Measurements from ENCODE around the gene EMILIN3.

Gene EMILIN3

DNA sequence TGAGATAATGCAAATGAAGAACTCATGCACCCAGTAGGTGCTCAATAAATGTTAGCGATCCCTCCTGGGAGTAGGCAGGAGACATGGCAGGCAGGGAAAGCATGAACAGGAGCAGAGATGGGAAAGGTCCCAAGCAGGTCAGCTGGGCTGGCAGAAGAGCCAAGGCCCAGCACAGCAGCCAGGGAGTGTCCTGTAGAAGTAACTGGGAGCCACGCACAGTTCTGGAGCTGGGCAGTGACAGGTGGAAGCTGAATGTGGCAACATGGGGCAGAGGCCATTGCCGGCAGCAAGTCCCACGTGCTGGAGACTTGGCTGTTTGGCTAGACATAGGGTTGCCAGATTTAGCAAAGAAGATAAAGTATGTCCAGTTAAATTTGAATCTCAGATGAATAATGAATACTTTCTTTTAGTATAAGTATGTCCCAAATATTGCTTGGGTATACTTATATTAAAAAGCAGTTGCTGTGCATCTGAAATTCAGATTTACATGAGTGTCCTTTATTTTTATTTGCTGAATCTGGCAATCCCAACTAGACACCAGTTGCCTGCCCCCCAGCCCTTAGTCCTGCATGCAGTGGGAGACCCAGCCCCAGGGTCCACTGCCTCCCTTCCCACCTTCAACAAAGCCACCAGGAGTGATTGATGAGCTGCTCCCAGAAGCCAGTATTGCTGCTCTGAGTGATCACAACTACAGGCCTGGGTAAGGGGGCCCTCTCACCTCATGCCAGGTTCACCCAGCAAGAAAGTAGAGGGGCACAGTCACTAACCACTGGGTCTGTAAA, 29.7 kb downstream of the EMILIN3 start:
- Histone ChIP-seq H3K4me2 (ENCODE audit: low read length) (no peak overlapping the region), H3K27me3 (ENCODE audit: control insufficient read depth, insufficient read depth, low read length) (no peaks in the 10 kb centered on the region), H3K4me3 (ENCODE audit: low read length) (no peak overlapping the region), H3K4me1 (ENCODE audit: control insufficient read depth, insufficient read depth, low read length) (peaks cover 25% of the 10 kb centered on the region), H3K36me3 (ENCODE audit: insufficient read depth, low read length) (no peaks in the 10 kb centered on the region), H3K9ac (ENCODE audit: low read depth, low read length) (no peak overlapping the region), H3K9me3 (replicated peaks; ENCODE audit: low read length) (no peaks in the 10 kb centered on the region)

DNA sequence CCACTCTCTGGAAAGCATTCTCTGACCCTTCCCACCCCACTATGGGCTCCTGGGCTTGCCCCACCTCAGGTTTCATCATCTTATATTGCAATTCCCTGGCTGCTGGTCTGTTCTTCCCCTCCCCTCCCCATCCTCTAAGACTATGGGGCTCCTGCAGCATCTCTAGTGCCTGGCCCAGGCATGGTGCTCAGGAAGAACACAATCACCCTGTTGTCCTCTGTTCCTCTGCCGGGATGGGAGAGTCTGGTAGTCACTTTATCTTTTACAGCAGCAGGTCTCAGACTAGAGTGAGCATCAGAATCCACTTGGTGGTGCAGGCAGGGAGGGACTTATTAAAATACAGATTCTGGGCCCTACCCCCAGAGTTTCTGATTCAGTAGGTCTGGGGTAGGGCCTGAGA, 31.0 kb downstream of the EMILIN3 start:
- no peaks in the 10 kb centered on the region for H3K36me3 ChIP-seq (ENCODE audit: insufficient read depth, low read length)
- H3K4me2 ChIP-seq (ENCODE audit: low read length), result no peak overlapping the region
- peaks cover 16% of the 10 kb centered on the region for H3K4me1 ChIP-seq (ENCODE audit: control insufficient read depth, insufficient read depth, low read length)
- H3K4me3 ChIP-seq (ENCODE audit: low read length), result no peak overlapping the region
- no peak overlapping the region for H3K9ac ChIP-seq (ENCODE audit: low read depth, low read length)
- no peaks in the 10 kb centered on the region for H3K27me3 ChIP-seq (ENCODE audit: control insufficient read depth, insufficient read depth, low read length)
- H3K9me3 ChIP-seq (replicated peaks; ENCODE audit: low read length), result no peaks in the 10 kb centered on the region

DNA sequence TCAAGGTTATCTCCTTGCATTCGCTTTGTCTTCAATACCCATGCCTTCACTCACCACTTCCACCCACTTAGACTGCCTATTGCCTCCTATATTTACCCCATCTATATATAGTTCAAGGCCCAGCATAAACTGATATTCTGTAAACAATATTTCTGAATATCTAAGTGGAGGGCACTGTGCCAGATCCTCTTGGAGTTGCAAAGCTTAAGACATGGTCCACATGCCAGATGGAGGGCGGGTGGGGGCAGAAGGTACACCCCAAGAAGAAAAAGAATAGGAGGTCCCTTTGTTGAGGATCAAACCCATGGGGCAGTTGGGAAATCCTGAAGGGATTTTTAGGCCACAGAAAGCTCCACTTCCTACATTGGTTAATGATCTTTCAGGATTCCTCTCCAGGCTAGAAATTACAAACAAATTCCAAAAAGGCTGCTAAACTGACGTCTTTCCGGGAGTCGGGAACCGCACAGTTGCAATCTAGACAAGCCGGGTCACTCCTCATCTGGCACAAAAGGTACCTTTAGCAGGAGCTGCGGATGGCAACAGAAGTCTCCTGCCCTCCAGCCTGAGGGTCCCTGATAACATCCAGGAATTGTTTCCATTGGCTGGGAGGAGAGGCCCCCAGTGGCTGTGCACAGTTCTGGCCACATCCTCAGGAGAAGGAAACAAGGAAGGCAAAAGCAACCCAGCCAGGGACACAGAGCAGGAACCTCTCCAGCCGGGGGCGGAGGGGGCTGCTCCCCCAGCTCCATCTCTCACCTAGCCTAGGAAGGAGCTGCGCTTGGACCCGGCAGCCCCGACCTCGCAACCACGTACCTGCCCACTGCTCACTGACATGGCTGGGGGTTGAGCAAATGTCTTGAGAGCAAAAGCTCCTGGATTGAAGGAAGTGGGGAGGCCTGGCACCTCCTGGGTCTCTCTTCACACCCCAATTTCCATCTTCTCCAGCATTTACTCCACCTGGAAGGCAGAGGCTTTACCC, 31.9 kb downstream of the EMILIN3 start:
- no peak overlapping the region for H3K9ac ChIP-seq (ENCODE audit: low read depth, low read length)
- no peaks in the 10 kb centered on the region for H3K36me3 ChIP-seq (ENCODE audit: insufficient read depth, low read length)
- peaks cover 19% of the 10 kb centered on the region for H3K4me1 ChIP-seq (ENCODE audit: control insufficient read depth, insufficient read depth, low read length)
- no peaks in the 10 kb centered on the region for H3K27me3 ChIP-seq (ENCODE audit: control insufficient read depth, insufficient read depth, low read length)
- no peak overlapping the region for H3K4me3 ChIP-seq (ENCODE audit: low read length)
- H3K4me2 ChIP-seq (ENCODE audit: low read length), result no peak overlapping the region
- H3K9me3 ChIP-seq (replicated peaks; ENCODE audit: low read length), result no peaks in the 10 kb centered on the region

DNA sequence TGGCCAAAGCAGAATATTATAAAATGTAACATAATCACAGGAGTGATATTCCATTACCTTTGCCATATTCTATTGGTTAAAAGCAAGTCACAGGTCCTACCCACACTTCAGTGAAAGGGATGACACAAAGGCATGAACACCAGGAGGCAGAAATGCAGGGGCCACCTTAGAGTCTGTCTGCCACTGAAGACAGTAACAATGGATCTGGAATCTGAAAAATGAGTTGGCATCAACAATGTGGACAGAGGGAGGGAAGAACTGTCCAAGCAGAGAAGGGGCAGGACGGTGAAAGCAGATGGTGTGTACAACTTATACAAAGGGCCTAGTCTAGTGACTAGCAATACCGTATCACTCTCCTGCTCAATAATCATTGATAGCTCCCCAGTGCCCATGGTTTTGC, 32.6 kb downstream of the EMILIN3 start:
- H3K27me3 ChIP-seq (ENCODE audit: control insufficient read depth, insufficient read depth, low read length), result no peaks in the 10 kb centered on the region
- no peak overlapping the region for H3K4me2 ChIP-seq (ENCODE audit: low read length)
- no peak overlapping the region for H3K9ac ChIP-seq (ENCODE audit: low read depth, low read length)
- H3K36me3 ChIP-seq (ENCODE audit: insufficient read depth, low read length), result no peaks in the 10 kb centered on the region
- no peak overlapping the region for H3K4me3 ChIP-seq (ENCODE audit: low read length)
- no peaks in the 10 kb centered on the region for H3K9me3 ChIP-seq (replicated peaks; ENCODE audit: low read length)
- peaks cover 16% of the 10 kb centered on the region for H3K4me1 ChIP-seq (ENCODE audit: control insufficient read depth, insufficient read depth, low read length)

DNA sequence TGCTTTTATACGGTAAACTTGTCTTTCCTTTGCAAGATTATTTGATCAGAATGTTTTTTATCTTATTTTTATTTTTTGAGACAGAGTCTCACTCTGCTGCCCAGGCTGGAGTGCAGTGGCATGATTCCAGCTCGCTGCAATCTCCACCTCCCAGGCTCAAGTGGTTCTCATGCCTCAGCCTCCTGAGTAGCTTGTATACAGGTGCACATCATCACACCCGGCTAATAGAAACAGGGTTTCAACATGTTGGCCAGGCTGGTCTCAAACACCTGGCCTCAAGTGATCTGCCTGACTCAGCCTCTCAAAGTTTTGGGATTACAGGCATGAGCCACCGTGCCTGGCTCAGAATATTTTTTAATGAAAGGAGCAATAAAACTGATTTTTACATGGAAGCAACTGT, 34.9 kb downstream of the EMILIN3 start:
- H3K4me3 ChIP-seq (ENCODE audit: low read length), result no peak overlapping the region
- H3K9me3 ChIP-seq (replicated peaks; ENCODE audit: low read length), result no peaks in the 10 kb centered on the region
- H3K4me2 ChIP-seq (ENCODE audit: low read length), result no peak overlapping the region
- H3K27me3 ChIP-seq (ENCODE audit: control insufficient read depth, insufficient read depth, low read length), result no peaks in the 10 kb centered on the region
- no peak overlapping the region for H3K9ac ChIP-seq (ENCODE audit: low read depth, low read length)
- H3K4me1 ChIP-seq (ENCODE audit: control insufficient read depth, insufficient read depth, low read length), result peaks cover 32% of the 10 kb centered on the region
- no peaks in the 10 kb centered on the region for H3K36me3 ChIP-seq (ENCODE audit: insufficient read depth, low read length)

DNA sequence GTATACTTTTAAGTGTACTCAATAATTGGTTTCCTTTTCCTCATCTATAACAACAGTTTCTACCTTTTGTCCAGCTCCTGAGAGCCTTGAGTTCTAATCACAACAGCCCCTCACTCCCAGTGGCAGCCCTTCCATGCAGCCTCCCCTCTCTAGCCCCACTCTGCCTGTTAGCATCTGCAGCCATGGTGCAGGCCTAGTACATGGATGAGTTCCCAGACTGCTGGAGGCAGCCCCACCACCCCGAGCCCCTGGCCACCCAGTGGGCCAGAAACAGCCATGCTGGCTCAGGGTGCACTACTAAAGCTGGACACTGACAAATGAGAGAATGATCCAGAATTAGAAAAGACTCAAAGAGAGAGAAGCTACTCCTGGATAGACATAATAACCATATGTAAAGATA, 35.7 kb downstream of the EMILIN3 start:
- H3K4me3 ChIP-seq (ENCODE audit: low read length), result no peak overlapping the region
- H3K4me1 ChIP-seq (ENCODE audit: control insufficient read depth, insufficient read depth, low read length), result peaks cover 32% of the 10 kb centered on the region
- no peak overlapping the region for H3K4me2 ChIP-seq (ENCODE audit: low read length)
- no peak overlapping the region for H3K9ac ChIP-seq (ENCODE audit: low read depth, low read length)
- H3K9me3 ChIP-seq (replicated peaks; ENCODE audit: low read length), result no peaks in the 10 kb centered on the region
- H3K27me3 ChIP-seq (ENCODE audit: control insufficient read depth, insufficient read depth, low read length), result no peaks in the 10 kb centered on the region
- no peaks in the 10 kb centered on the region for H3K36me3 ChIP-seq (ENCODE audit: insufficient read depth, low read length)

DNA sequence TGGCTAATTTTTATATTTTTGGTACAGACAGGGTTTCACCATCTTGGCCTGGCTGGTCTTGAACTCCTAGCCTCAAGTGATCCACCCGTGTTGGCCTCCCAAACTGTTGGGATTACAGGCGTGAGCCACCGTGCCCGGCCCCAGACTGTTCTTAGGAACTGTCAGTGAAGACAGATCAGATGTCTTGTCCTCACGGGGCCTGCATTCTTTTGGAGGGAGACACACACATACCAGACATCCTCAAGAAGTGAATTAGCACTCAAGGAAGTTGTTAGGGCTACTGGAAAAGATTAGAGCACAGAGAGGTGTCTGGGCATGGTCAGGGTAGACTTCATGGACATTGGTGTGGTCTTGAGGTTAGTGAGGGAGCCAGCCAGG, 36.3 kb downstream of the EMILIN3 start:
- Histone ChIP-seq H3K9me3 (replicated peaks; ENCODE audit: low read length) (no peaks in the 10 kb centered on the region), H3K4me1 (ENCODE audit: control insufficient read depth, insufficient read depth, low read length) (peaks cover 32% of the 10 kb centered on the region), H3K4me3 (ENCODE audit: low read length) (peak overlapping the region; percentile 15), H3K36me3 (ENCODE audit: insufficient read depth, low read length) (no peaks in the 10 kb centered on the region), H3K4me2 (ENCODE audit: low read length) (no peak overlapping the region), H3K9ac (ENCODE audit: low read depth, low read length) (peak overlapping the region; percentile 71), H3K27me3 (ENCODE audit: control insufficient read depth, insufficient read depth, low read length) (no peaks in the 10 kb centered on the region)

DNA sequence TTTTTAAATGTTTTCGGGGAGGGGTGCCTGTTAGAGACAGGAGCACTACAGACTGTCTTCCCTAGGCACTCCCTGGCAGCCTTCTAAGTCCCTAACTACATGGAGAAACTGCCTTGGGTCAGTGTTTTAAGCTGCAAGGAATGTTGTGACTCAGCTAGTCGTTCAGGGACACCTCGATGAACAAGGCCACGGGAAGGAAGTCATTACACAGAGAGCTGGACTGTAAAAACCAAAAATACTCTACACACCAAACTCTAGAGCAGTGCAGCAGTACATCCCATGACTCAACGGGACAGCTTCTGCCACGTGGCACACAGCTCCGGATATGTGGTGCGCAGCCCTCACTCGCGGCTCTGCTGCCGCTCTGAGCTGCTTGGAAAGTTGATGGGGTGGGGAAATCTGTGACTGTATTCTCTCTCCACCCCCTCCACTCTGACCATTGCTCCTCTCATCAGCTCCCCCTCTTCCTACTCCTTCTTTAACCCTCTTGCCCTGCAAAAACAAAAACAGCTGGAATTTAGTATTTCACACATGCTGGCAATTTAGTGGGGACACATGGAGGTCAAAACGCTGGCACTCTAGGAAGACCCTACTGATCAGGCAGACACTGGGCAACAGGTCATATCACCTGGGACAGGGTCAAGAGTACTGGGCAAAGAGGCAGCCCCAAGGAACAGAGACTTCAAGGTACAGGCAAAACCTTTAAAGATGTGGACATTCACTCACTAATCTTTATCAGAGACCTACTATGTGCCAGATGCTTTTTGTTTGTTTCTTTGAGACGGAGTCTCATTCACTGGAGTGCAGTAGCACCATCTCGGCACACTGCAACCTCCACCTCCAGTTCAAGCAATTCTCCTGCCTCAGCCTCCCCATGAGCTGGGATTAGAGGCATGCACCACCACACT, 36.9 kb downstream of the EMILIN3 start:
- Histone ChIP-seq H3K9ac (ENCODE audit: low read depth, low read length) (peak overlapping the region; percentile 85), H3K4me3 (ENCODE audit: low read length) (peak overlapping the region; percentile 46), H3K27me3 (ENCODE audit: control insufficient read depth, insufficient read depth, low read length) (no peaks in the 10 kb centered on the region)

DNA sequence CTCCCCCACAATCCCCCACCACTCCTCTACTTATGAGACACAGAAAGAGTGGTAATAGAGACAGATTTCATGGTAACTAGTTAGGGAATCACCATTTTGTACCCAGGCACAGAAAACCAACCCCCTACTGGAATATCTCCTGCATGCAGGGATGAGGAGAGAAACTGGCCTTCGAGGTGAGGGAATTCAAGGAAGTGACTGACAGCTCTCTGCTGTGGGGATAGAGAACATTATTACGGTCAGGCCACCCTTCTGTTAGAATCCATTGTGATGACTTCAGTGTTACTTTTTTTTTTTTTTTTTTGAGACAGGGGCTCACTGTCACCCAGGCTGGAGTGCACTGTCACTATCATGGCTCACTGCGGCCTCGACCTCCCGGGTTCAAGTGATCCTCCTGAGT, 39.4 kb downstream of the EMILIN3 start:
- H3K9me3 ChIP-seq (replicated peaks; ENCODE audit: low read length), result no peaks in the 10 kb centered on the region
- peaks cover 34% of the 10 kb centered on the region for H3K4me1 ChIP-seq (ENCODE audit: control insufficient read depth, insufficient read depth, low read length)
- no peak overlapping the region for H3K4me3 ChIP-seq (ENCODE audit: low read length)
- H3K9ac ChIP-seq (ENCODE audit: low read depth, low read length), result no peak overlapping the region
- no peaks in the 10 kb centered on the region for H3K27me3 ChIP-seq (ENCODE audit: control insufficient read depth, insufficient read depth, low read length)
- no peaks in the 10 kb centered on the region for H3K36me3 ChIP-seq (ENCODE audit: insufficient read depth, low read length)
- H3K4me2 ChIP-seq (ENCODE audit: low read length), result no peak overlapping the region

More for the DNA sequence above, 36.9 kb downstream of the EMILIN3 start:
- peak overlapping the region; percentile 71 for H3K4me2 ChIP-seq (ENCODE audit: low read length)
- no peaks in the 10 kb centered on the region for H3K9me3 ChIP-seq (replicated peaks; ENCODE audit: low read length)
- no peaks in the 10 kb centered on the region for H3K36me3 ChIP-seq (ENCODE audit: insufficient read depth, low read length)
- H3K4me1 ChIP-seq (ENCODE audit: control insufficient read depth, insufficient read depth, low read length), result peaks cover 32% of the 10 kb centered on the region

DNA sequence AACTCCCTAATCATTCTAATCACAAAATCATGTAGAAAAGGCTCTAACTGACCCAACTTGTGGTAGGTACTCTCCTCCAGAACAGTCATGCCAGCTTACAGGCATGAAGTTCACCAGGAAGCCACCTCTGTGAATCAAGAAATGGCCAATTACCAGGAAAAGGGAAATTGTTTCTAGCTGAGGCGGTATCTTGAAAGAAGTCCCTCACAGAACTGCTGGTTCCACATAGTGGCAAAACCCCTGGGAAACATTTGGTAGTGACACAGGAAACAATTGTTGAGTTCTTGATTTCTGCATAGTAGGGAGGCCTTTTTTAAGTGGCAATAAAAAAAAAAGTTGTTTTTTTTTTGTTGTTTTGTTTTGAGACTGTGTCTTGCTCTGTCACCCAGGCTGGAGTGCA, 45.6 kb downstream of the EMILIN3 start:
- Histone ChIP-seq H3K4me2 (ENCODE audit: low read length) (no peak overlapping the region), H3K9me3 (replicated peaks; ENCODE audit: low read length) (no peaks in the 10 kb centered on the region), H3K9ac (ENCODE audit: low read depth, low read length) (no peak overlapping the region), H3K4me3 (ENCODE audit: low read length) (no peak overlapping the region), H3K4me1 (ENCODE audit: control insufficient read depth, insufficient read depth, low read length) (peaks cover 33% of the 10 kb centered on the region), H3K27me3 (ENCODE audit: control insufficient read depth, insufficient read depth, low read length) (no peaks in the 10 kb centered on the region), H3K36me3 (ENCODE audit: insufficient read depth, low read length) (no peaks in the 10 kb centered on the region)

DNA sequence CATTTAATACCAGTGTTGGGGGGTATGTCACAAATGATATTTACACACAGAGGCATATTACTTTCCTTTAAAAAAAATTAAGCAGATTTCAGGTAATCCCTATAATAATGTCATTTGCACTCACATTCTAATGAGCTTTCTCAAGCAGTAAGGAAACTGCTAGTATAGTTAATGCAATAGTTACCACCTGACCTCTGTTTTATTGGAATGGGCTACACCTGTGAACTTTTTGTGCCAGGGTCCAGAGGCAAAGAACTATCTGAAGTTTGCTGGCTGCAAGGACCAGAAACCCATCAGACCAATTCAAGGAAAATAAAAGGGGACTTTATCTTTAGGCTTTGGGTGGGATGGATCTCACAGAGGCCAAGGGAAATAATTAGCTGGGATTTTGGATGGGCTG, 46.2 kb downstream of the EMILIN3 start:
- H3K4me2 ChIP-seq (ENCODE audit: low read length), result no peak overlapping the region
- no peak overlapping the region for H3K9ac ChIP-seq (ENCODE audit: low read depth, low read length)
- H3K36me3 ChIP-seq (ENCODE audit: insufficient read depth, low read length), result no peaks in the 10 kb centered on the region
- no peaks in the 10 kb centered on the region for H3K27me3 ChIP-seq (ENCODE audit: control insufficient read depth, insufficient read depth, low read length)
- no peaks in the 10 kb centered on the region for H3K9me3 ChIP-seq (replicated peaks; ENCODE audit: low read length)
- H3K4me3 ChIP-seq (ENCODE audit: low read length), result no peak overlapping the region
- H3K4me1 ChIP-seq (ENCODE audit: control insufficient read depth, insufficient read depth, low read length), result peaks cover 38% of the 10 kb centered on the region

Data from skeletal muscle satellite cell (primary cell).